HepG2 (cell line): Measurements from ENCODE around the gene MLN. TPM values are rescaled to one million over a fixed set of nuclear protein-coding genes. Genes with fewer than 3 reads are reported as not detected.

ENCODE experiments used
- ARID3A ChIP-seq: IDR thresholded peaks from 2 replicates; pipeline ENCODE4 v1.6.1; 2012; ENCODE audit warnings: low read depth, low read length, improper control_type of control experiment
- ATM ChIP-seq: fragments of 450-650 bp; IDR thresholded peaks from 2 replicates; pipeline ENCODE4 v1.7.1; 2017; ENCODE audit warnings: mild to moderate bottlenecking, borderline replicate concordance
- BRD4 ChIP-seq: sonication (generic); formaldehyde crosslinking; IDR thresholded peaks from 2 replicates; pipeline ENCODE4 v1.4.0; 2020; ENCODE audit warnings: missing genetic modification reagents
- CEBPB ChIP-seq: IDR thresholded peaks from 2 replicates; pipeline ENCODE4 v1.6.1; 2011; ENCODE audit warnings: low read depth, low read length, improper control_type of control experiment, borderline replicate concordance
- CENPX ChIP-seq: sonication (generic); formaldehyde crosslinking; IDR thresholded peaks from 2 replicates; pipeline ENCODE4 v1.9.0; 2021; ENCODE audit warnings: mild to moderate bottlenecking, missing genetic modification reagents, moderate library complexity
- ELF1 ChIP-seq: sonication (generic); formaldehyde crosslinking; IDR thresholded peaks from 2 replicates; pipeline ENCODE4 v1.4.0; 2020; ENCODE audit warnings: missing genetic modification reagents
- HNRNPUL1 ChIP-seq: fragments of 200-400 bp; formaldehyde crosslinking; IDR thresholded peaks from 2 replicates; pipeline ENCODE4 v1.6.1; 2017; ENCODE audit warnings: low read depth, mild to moderate bottlenecking, low read length, moderate library complexity
- HOXD1 ChIP-seq: sonication (generic); formaldehyde crosslinking; IDR thresholded peaks from 2 replicates; pipeline ENCODE4 v1.5.0; 2020; ENCODE audit warnings: missing genetic modification reagents
- LCORL ChIP-seq, 2 experiments: fragments of 450-650 bp in 1 of 2; sonication (generic) in 1 of 2; formaldehyde crosslinking in 1 of 2; IDR thresholded peaks; 2 replicates each; pipeline versions ENCODE4 v1.5.0 to v1.6.1; 2017 to 2020; ENCODE audit warnings: antibody characterized with exemption in 1 of 2, missing genetic modification reagents in 1 of 2
- NFIB ChIP-seq: sonication (generic); formaldehyde crosslinking; IDR thresholded peaks from 2 replicates; pipeline ENCODE4 v1.9.0; 2021; ENCODE audit warnings: missing genetic modification reagents, mild to moderate bottlenecking, borderline replicate concordance
- RXRA ChIP-seq: sonication (generic); formaldehyde crosslinking; IDR thresholded peaks from 2 replicates; pipeline ENCODE4 v1.5.1; 2020; ENCODE audit warnings: missing genetic modification reagents
- TBL1XR1 ChIP-seq: fragments of 150-350 bp; IDR thresholded peaks from 2 replicates; pipeline ENCODE4 v1.6.1; 2014; ENCODE audit warnings: borderline replicate concordance, low read length; ENCODE audit not compliant: partially characterized antibody
- TGIF2 ChIP-seq: IDR thresholded peaks from 2 replicates; pipeline ENCODE4 v1.6.1; 2016; ENCODE audit warnings: control low read depth, missing compliant biosample characterization
- YEATS2 ChIP-seq: sonication (generic); formaldehyde crosslinking; IDR thresholded peaks from 2 replicates; pipeline ENCODE4 v1.4.0; 2020; ENCODE audit warnings: missing genetic modification reagents, borderline replicate concordance
- ZFP36L1 ChIP-seq: sonication (generic); formaldehyde crosslinking; IDR thresholded peaks from 2 replicates; pipeline ENCODE4 v1.8.0; 2022; ENCODE audit warnings: mild to moderate bottlenecking, missing genetic modification reagents, moderate library complexity
- ZFP37 ChIP-seq: sonication (generic); formaldehyde crosslinking; IDR thresholded peaks from 2 replicates; pipeline ENCODE4 v1.4.0; 2020; ENCODE audit warnings: missing genetic modification reagents, borderline replicate concordance
- ZNF335 ChIP-seq: sonication (generic); formaldehyde crosslinking; IDR thresholded peaks from 2 replicates; pipeline ENCODE4 v1.4.0; 2020; ENCODE audit warnings: missing genetic modification reagents
- ZNF550 ChIP-seq: sonication (generic); formaldehyde crosslinking; IDR thresholded peaks from 2 replicates; pipeline ENCODE4 v1.4.0; 2020; ENCODE audit warnings: mild to moderate bottlenecking, missing genetic modification reagents, borderline replicate concordance
- ZNF652 ChIP-seq: IDR thresholded peaks from 2 replicates; pipeline ENCODE4 v1.6.1; 2016; ENCODE audit warnings: low read depth, borderline replicate concordance
- ZNF737 ChIP-seq: sonication (generic); formaldehyde crosslinking; IDR thresholded peaks from 2 replicates; pipeline ENCODE4 v1.5.0; 2020; ENCODE audit warnings: missing genetic modification reagents, mild to moderate bottlenecking, borderline replicate concordance
- ZSCAN9 ChIP-seq: IDR thresholded peaks from 2 replicates; pipeline ENCODE4 v1.6.1; 2016; ENCODE audit warnings: borderline replicate concordance
- polyA plus RNA-seq, 8 experiments: library from polyadenylated mRNA; depleted of rRNA in 3 of 8; stranded (reverse) in 7 of 8; unstranded in 1 of 8; fragments of >200 nt; fragmentation: Illumina TruSeq in 4 of 8; extraction: Trizol in 4 of 8; gene quantifications; 2 replicates each; pipeline versions ENCODE4 v1.2.1 to v1.2.3, GENCODE V29; 2011 to 2016; ENCODE audit warnings: low read depth in 4 of 8, missing spikeins in 1 of 8, mixed read lengths in 1 of 8; ENCODE audit not compliant: insufficient read depth in 1 of 8
- total RNA-seq, 5 experiments: library from RNA; depleted of rRNA; stranded (reverse); fragments of >200 nt; fragmentation: Illumina TruSeq; extraction: Trizol; gene quantifications; 2 replicates each; pipeline ENCODE4 v1.2.3, GENCODE V29; 2016; ENCODE audit warnings: low read depth in 1 of 5
- TF ChIP-seq, protein P1 (sequence below): sonication (generic); formaldehyde crosslinking; IDR thresholded peaks from 2 replicates; pipeline ENCODE4 v1.5.1; 2020; ENCODE audit warnings: mild to moderate bottlenecking, missing genetic modification reagents, moderate library complexity
- TF ChIP-seq, protein P2 (sequence below): sonication (generic); formaldehyde crosslinking; IDR thresholded peaks from 2 replicates; pipeline ENCODE4 v1.5.0; 2020; ENCODE audit warnings: missing genetic modification reagents
- TF ChIP-seq, protein P3 (sequence below): sonication (generic); formaldehyde crosslinking; IDR thresholded peaks from 2 replicates; pipeline ENCODE4 v1.8.0; 2022; ENCODE audit warnings: mild to moderate bottlenecking, missing genetic modification reagents; ENCODE audit not compliant: insufficient replicate concordance

MLN gene
- total and polyA plus RNA-seq, 2 of the 13 experiments (the other 11 are each of a cell fraction or from before 2014, with no cell fraction given) = not detected

DNA sequence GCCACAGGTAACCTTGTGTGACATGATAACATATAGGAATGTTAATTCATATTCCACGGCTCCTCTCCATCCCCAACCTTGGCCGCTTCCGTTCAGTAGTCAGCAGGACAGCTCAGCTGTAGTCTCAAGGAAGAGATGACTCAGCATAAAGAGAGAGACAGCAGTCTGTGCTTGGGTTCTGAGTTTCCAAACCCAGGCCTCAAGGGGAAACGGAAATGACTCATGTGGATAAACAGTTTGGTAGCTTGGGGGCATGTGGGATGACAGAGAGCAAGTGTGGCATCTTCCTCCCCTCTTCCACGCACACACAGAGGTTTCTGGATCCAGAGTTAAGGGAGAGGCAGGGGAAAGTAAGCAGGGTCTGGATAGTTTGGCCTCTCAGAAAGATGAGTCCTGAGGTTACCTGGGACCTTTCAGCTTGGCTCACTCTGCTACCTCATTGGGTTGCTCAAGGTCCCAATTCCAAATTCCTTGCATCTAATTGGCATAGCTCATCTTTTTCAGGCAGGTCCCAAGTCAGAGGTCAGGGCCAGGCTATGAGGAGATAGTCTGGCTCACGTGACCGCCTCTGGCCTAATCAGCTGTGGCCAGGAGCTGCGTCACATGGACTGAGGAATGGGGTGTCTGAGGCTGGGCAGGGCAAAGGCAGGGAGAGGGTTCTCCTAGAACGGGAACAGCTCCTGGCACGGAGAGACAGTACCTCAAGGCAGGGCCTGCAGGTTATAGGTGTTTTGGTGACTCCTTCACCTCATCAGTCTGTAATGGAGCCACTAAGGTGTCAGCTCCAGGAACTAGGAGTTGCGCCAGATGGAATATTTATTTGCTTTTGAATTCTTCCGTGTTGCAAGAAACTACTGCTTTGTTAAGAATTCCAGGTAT is 36.5 kb upstream of the MLN start (continued):
- TF ChIP-seq LCORL (IDR thresholded peaks at IDR 0.05) (peak; percentile 90; the same call in 1 of the 2 replicates), LCORL (CRISPR knock-in tag; IDR thresholded peaks at IDR 0.05) (peak; percentile 90), ELF1 (CRISPR knock-in tag) (peak; percentile 63), ZSCAN9 (CRISPR knock-in tag) (peak; percentile 6; the same call in 1 of the 2 replicates), BRD4 (CRISPR knock-in tag) (peak; percentile 12; the same call in 1 of the 2 replicates), RXRA (CRISPR knock-in tag) (peak; percentile 86), ZNF335 (CRISPR knock-in tag) (peak; percentile 79; the same call in 1 of the 2 replicates), TBL1XR1 (peak; percentile 57), ZNF652 (CRISPR knock-in tag) (no peak), ATM (no peak), ZFP36L1 (CRISPR knock-in tag) (peak; percentile 74; the same call in 1 of the 2 replicates), ZNF550 (CRISPR knock-in tag) (no peak), ZNF737 (CRISPR knock-in tag) (0 out of 2 replicates have a peak, but pooled peaks have one; percentile 34), HOXD1 (CRISPR knock-in tag) (no peak), ZFP37 (CRISPR knock-in tag) (peak; percentile 86; the same call in 1 of the 2 replicates), YEATS2 (peak; percentile 81; the same call in 1 of the 2 replicates), CEBPB (peak; percentile 54), NFIB (CRISPR knock-in tag) (no peak), ARID3A (0 out of 2 replicates have a peak, but pooled peaks have one; percentile 9), CENPX (no peak), TGIF2 (CRISPR knock-in tag) (peak; percentile 63), HNRNPUL1 (no peak)
- TF ChIP-seq, protein P1, sequence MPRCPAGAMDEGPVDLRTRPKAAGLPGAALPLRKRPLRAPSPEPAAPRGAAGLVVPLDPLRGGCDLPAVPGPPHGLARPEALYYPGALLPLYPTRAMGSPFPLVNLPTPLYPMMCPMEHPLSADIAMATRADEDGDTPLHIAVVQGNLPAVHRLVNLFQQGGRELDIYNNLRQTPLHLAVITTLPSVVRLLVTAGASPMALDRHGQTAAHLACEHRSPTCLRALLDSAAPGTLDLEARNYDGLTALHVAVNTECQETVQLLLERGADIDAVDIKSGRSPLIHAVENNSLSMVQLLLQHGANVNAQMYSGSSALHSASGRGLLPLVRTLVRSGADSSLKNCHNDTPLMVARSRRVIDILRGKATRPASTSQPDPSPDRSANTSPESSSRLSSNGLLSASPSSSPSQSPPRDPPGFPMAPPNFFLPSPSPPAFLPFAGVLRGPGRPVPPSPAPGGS (CRISPR knock-in tag) = peak; percentile 43; the same call in 1 of the 2 replicates
- TF ChIP-seq, protein P2, sequence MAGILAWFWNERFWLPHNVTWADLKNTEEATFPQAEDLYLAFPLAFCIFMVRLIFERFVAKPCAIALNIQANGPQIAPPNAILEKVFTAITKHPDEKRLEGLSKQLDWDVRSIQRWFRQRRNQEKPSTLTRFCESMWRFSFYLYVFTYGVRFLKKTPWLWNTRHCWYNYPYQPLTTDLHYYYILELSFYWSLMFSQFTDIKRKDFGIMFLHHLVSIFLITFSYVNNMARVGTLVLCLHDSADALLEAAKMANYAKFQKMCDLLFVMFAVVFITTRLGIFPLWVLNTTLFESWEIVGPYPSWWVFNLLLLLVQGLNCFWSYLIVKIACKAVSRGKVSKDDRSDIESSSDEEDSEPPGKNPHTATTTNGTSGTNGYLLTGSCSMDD (CRISPR knock-in tag) = no peak
- TF ChIP-seq, protein P3, sequence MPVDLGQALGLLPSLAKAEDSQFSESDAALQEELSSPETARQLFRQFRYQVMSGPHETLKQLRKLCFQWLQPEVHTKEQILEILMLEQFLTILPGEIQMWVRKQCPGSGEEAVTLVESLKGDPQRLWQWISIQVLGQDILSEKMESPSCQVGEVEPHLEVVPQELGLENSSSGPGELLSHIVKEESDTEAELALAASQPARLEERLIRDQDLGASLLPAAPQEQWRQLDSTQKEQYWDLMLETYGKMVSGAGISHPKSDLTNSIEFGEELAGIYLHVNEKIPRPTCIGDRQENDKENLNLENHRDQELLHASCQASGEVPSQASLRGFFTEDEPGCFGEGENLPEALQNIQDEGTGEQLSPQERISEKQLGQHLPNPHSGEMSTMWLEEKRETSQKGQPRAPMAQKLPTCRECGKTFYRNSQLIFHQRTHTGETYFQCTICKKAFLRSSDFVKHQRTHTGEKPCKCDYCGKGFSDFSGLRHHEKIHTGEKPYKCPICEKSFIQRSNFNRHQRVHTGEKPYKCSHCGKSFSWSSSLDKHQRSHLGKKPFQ (CRISPR knock-in tag) = peak; percentile 85
